BLaER1 (cell line): Measurements from ENCODE around the gene SNAI3.

Source experiments
- H3K27ac ChIP-seq: shearing (Covaris generic); formaldehyde crosslinking; 2 replicates; pipeline ENCODE4 v1.8.1; 2022
- H3K27me3 ChIP-seq: shearing (Covaris generic); formaldehyde crosslinking; 2 replicates; pipeline ENCODE4 v1.8.1; 2022
- H3K36me3 ChIP-seq: shearing (Covaris generic); formaldehyde crosslinking; 2 replicates; pipeline ENCODE4 v1.8.1; 2022
- H3K4me1 ChIP-seq: shearing (Covaris generic); formaldehyde crosslinking; 2 replicates; pipeline ENCODE4 v1.8.1; 2022
- H3K4me2 ChIP-seq: shearing (Covaris generic); formaldehyde crosslinking; 2 replicates; pipeline ENCODE4 v1.8.1; 2022
- H3K4me3 ChIP-seq: shearing (Covaris generic); formaldehyde crosslinking; 2 replicates; pipeline ENCODE4 v1.8.1; 2022
- H3K9ac ChIP-seq: shearing (Covaris generic); formaldehyde crosslinking; 2 replicates; pipeline ENCODE4 v1.8.1; 2022
- H3K9me3 ChIP-seq: shearing (Covaris generic); formaldehyde crosslinking; 2 replicates; pipeline ENCODE4 v1.8.1; 2022
- H4K20me1 ChIP-seq: shearing (Covaris generic); formaldehyde crosslinking; 2 replicates; pipeline ENCODE4 v1.8.1; 2022
- Cebpa-rat ChIP-seq: shearing (Covaris generic); IDR thresholded peaks from 2 replicates; pipeline ENCODE4 v1.8.1; 2022

Gene SNAI3

GRCh38 chr16:88721815-88722755, 35.8 kb upstream of the SNAI3 start:
- no peak for TF ChIP-seq Cebpa-rat
- Histone ChIP-seq H3K9me3 (no peaks in the 10 kb centered on the region), H3K4me2 (no peak overlapping the region), H3K27ac (no peak overlapping the region), H3K27me3 (no peaks in the 10 kb centered on the region), H4K20me1 (peaks cover 74% of the 10 kb centered on the region), H3K9ac (no peak overlapping the region), H3K4me1 (peaks cover 23% of the 10 kb centered on the region), H3K36me3 (peaks cover 98% of the 10 kb centered on the region), H3K4me3 (no peak overlapping the region)

DNA sequence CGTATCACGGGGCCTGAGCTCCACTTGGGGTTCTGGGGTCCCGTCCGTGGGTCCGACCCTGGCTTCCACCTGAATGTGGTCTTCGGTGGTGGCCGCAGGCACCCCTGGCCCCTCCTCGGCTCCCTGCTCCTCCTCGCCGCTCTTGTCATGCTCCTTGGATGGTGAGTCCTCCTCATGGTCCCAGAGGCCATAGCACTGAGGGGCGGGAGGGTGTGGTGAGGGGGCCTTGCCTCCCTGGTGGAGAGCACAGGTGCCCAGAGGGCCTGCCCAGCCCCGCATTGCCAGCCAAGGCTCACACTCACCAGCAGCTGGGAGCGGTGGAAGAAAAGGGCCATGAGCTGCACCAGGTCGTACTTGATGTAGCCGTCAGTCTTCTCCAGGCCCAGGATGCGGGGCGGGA, 34.9 kb upstream of the SNAI3 start:
- H4K20me1 ChIP-seq, result peaks cover 82% of the 10 kb centered on the region
- H3K27me3 ChIP-seq, result no peaks in the 10 kb centered on the region
- TF ChIP-seq Cebpa-rat, result no peak
- H3K4me1 ChIP-seq, result peaks cover 27% of the 10 kb centered on the region
- H3K9ac ChIP-seq, result no peak overlapping the region
- no peak overlapping the region for H3K4me2 ChIP-seq
- H3K4me3 ChIP-seq, result no peak overlapping the region
- H3K9me3 ChIP-seq, result no peaks in the 10 kb centered on the region
- peaks cover 98% of the 10 kb centered on the region for H3K36me3 ChIP-seq
- H3K27ac ChIP-seq, result no peak overlapping the region

- Histone ChIP-seq H3K4me1 (peaks cover 27% of the 10 kb centered on the region), H3K4me3 (no peak overlapping the region), H3K9ac (no peak overlapping the region), H3K27me3 (no peaks in the 10 kb centered on the region), H4K20me1 (peaks cover 82% of the 10 kb centered on the region), H3K9me3 (no peaks in the 10 kb centered on the region), H3K4me2 (no peak overlapping the region), H3K36me3 (peaks cover 98% of the 10 kb centered on the region), H3K27ac (no peak overlapping the region)
- TF ChIP-seq Cebpa-rat, result no peak
Observed at GRCh38 chr16:88720396-88720970, 34.2 kb upstream of the SNAI3 start.

DNA sequence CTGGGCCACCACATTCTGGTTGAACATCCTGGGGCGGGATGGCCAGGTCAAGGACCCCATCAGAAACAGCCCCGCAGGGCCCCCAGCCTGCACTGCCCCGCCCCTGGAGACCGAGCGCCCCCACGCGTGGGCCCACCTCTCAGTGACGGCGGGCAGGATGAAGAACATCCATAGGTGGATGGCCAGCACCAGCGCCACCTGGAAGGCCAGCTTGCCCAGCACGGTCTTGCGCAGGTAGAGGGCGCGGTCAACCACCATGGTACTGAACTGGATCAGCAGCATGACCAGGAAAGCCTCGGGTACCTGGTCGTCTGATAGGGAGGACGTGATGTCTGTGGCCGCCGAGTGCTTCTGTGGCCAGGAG, 33.6 kb upstream of the SNAI3 start:
- no peak overlapping the region for H3K4me3 ChIP-seq
- H3K9me3 ChIP-seq, result no peaks in the 10 kb centered on the region
- H4K20me1 ChIP-seq, result peaks cover 82% of the 10 kb centered on the region
- no peak overlapping the region for H3K27ac ChIP-seq
- peaks cover 98% of the 10 kb centered on the region for H3K36me3 ChIP-seq
- H3K4me1 ChIP-seq, result peaks cover 27% of the 10 kb centered on the region
- no peak overlapping the region for H3K4me2 ChIP-seq
- no peak overlapping the region for H3K9ac ChIP-seq
- TF ChIP-seq Cebpa-rat, result no peak
- H3K27me3 ChIP-seq, result no peaks in the 10 kb centered on the region

GRCh38 chr16:88719267-88719932, 33.1 kb upstream of the SNAI3 start:
- Histone ChIP-seq H3K4me1 (peaks cover 27% of the 10 kb centered on the region), H3K36me3 (peaks cover 98% of the 10 kb centered on the region), H3K27ac (no peak overlapping the region), H3K27me3 (no peaks in the 10 kb centered on the region), H4K20me1 (peaks cover 83% of the 10 kb centered on the region), H3K9ac (no peak overlapping the region), H3K9me3 (no peaks in the 10 kb centered on the region), H3K4me3 (no peak overlapping the region), H3K4me2 (no peak overlapping the region)
- no peak for TF ChIP-seq Cebpa-rat

DNA sequence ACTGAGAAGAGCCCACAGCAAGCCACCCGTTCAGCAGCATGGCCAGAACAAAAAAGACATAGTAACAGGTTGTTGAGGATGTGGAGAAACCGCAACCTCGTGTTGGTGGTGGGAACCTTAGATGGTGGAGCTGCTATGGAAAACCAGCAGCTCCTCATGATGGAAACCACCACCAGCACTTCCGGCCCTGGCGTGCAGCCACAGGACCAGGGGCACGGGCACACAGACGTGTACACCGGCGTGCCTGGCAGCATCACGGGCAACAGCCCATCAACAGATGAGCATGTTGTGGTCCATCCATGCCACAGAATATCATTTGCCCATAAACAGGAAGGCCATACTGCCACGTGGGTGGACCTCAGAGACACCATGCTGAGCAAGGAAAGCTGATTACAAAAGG, 31.9 kb upstream of the SNAI3 start:
- H3K4me2 ChIP-seq, result peak overlapping the region; percentile 34
- H3K27ac ChIP-seq, result no peak overlapping the region
- H3K4me1 ChIP-seq, result peaks cover 27% of the 10 kb centered on the region
- peaks cover 83% of the 10 kb centered on the region for H4K20me1 ChIP-seq
- no peak overlapping the region for H3K9ac ChIP-seq
- H3K4me3 ChIP-seq, result no peak overlapping the region
- no peak for TF ChIP-seq Cebpa-rat
- peaks cover 98% of the 10 kb centered on the region for H3K36me3 ChIP-seq
- no peaks in the 10 kb centered on the region for H3K27me3 ChIP-seq
- no peaks in the 10 kb centered on the region for H3K9me3 ChIP-seq

DNA sequence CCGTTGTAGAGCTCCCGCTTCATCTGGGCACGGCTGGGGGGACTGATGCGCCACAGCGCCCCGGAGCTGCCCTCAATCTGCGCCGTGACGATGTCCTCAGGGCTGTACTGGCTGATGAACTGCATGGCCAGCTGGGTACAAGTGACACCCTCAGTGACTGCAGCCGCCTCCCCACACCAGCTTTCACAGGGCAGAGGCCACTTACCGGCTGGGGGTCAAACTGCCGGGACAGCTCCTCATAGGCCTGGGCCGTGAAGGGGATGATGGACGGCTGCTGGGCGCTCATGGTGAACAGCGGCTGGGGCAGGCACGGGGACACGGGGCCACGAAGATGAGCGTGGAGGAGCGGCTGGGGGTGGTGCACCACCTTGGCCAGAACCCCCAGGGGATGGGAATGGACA, 30.3 kb upstream of the SNAI3 start:
- no peak overlapping the region for H3K4me2 ChIP-seq
- H3K27me3 ChIP-seq, result no peaks in the 10 kb centered on the region
- H3K9me3 ChIP-seq, result no peaks in the 10 kb centered on the region
- peaks cover 82% of the 10 kb centered on the region for H4K20me1 ChIP-seq
- no peak overlapping the region for H3K9ac ChIP-seq
- peaks cover 92% of the 10 kb centered on the region for H3K36me3 ChIP-seq
- TF ChIP-seq Cebpa-rat, result no peak
- no peak overlapping the region for H3K27ac ChIP-seq
- H3K4me1 ChIP-seq, result peaks cover 28% of the 10 kb centered on the region
- H3K4me3 ChIP-seq, result no peak overlapping the region

GRCh38 chr16:88716201-88716600, 29.9 kb upstream of the SNAI3 start:
- Histone ChIP-seq H3K4me1 (peaks cover 32% of the 10 kb centered on the region), H4K20me1 (peaks cover 86% of the 10 kb centered on the region), H3K27me3 (no peaks in the 10 kb centered on the region)

DNA sequence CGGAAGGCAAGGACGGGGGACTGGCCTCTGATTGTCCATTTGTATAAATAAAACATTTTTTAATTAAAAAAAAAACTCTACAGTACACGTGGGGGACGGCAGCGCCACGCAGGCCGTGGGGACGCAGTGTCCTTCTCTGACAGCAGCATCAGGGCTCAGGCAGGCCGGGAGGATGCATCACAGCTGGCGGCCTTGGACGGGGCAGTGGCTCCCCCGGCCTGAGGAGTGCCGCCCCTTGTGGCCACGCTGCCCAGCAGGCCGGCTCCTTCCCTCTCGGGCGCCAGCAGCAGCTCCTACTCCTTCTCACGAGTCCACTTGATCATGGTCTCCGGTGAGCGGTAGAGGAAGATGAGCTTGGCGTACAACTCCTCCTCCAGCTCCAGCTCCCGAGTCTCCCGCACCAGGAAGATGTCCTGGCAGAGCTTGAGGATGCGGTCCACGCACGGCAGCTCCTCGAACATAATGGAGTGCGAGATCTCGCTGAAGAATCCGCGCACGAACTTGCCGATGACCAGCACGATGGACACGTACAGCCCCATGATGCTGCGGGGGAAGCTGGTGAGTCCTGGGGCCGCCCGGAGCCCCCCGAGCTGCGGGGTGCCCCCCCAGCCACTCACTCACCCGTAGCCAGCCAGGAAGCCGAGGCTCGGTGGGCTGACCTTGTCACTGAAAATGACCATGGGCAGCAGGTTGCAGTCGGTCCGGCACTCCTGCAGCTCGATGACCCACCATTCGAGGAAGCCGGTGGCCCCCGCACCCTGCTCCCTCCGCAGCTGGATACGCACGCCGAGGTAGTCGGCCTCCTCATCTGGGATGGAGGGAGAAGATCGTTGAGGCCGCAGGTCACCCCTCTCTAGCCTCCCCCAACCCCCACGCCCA, 29.2 kb upstream of the SNAI3 start:
- no peaks in the 10 kb centered on the region for H3K9me3 ChIP-seq
- H3K27me3 ChIP-seq, result no peaks in the 10 kb centered on the region
- H3K36me3 ChIP-seq, result peaks cover 91% of the 10 kb centered on the region
- H3K9ac ChIP-seq, result no peak overlapping the region
- no peak overlapping the region for H3K27ac ChIP-seq
- TF ChIP-seq Cebpa-rat, result no peak
- H4K20me1 ChIP-seq, result peaks cover 92% of the 10 kb centered on the region
- peaks cover 38% of the 10 kb centered on the region for H3K4me1 ChIP-seq
- no peak overlapping the region for H3K4me2 ChIP-seq
- H3K4me3 ChIP-seq, result no peak overlapping the region

More at GRCh38 chr16:88716201-88716600, 29.9 kb upstream of the SNAI3 start:
- Histone ChIP-seq H3K4me2 (no peak overlapping the region), H3K9ac (no peak overlapping the region), H3K36me3 (peaks cover 91% of the 10 kb centered on the region), H3K9me3 (no peaks in the 10 kb centered on the region), H3K4me3 (no peak overlapping the region), H3K27ac (no peak overlapping the region)
- TF ChIP-seq Cebpa-rat, result no peak
